CD4-positive, alpha-beta T cell treated with Interleukin-17A for 1 hour (primary cell): ENCODE data around the gene PCDH17.

Experiments
- DNase-seq: peaks from one replicate; pipeline ENCODE4 v3.0.0-alpha.2; 2020

Gene PCDH17

GRCh38 chr13:57740719-57741118 is 109.2 kb downstream of the PCDH17 start:
- DNase-seq, result no peak

DNA sequence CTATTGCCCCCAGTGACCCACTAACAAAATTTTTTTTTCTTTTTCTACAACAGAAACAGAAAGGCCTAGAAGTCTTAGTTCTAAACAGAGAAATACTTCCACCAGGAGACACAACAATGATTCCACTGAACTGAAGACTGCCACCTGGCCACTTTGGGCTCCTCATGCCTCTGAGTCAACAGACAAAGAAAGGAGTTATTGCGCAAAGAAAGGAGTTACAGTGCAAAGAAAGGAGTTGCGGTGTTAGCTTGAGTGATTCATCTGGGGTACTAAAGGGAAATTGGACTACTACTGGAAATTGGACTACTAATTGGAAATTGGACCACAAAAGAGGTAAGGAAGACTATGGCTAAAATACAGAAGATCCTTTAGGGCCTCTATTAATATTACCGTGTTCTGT is 116.6 kb downstream of the PCDH17 start:
- DNase-seq, result no peak

GRCh38 chr13:57760951-57761350 is 129.4 kb downstream of the PCDH17 start:
- DNase-seq, result no peak

DNA sequence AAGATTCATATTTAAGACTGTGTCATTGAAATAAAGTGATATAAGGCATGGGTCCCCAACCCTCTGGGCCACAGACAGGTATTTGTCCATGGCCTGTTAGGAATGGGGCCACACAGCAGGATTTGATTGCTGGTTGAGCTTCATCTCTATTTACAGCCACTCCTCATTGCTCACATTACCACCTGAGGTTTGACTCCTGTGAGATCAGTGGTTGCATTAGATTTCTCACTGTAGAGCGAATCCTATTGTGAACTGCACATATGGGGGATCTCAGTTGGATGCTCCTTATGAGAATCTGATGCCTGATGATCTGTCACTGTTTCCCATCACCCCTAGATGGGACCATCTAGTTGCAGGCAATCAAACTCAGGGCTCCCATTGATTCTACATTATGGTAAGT is 132.1 kb downstream of the PCDH17 start:
- DNase-seq, result no peak
